ENCODE data around the gene ZC3H10. TPM values are rescaled to one million over a fixed set of nuclear protein-coding genes. Genes with fewer than 3 reads are reported as not detected.

The ZC3H10 gene
- total and polyA plus RNA-seq, 2 of the 13 experiments (the other 11 are each of a cell fraction or from before 2014, with no cell fraction given), result 0.70 to 2.3 TPM

- TF ChIP-seq ZNF280D (CRISPR knock-in tag; IDR thresholded peaks at IDR 0.05) (peak; percentile 68; the same call in 1 of the 2 replicates), MXI1 (IDR thresholded peaks at IDR 0.05; ENCODE audit: borderline replicate concordance, low read depth, low read length) (peak; percentile 61; the same call in 1 of the 3 replicates), ZMYM4 (CRISPR knock-in tag; IDR thresholded peaks at IDR 0.05) (peak; percentile 48), MEIS2 (CRISPR knock-in tag; IDR thresholded peaks at IDR 0.05) (peak; percentile 60; the same call in 1 of the 2 replicates), CREM (IDR thresholded peaks at IDR 0.05) (peak; percentile 19; the same call in 1 of the 2 replicates), CREM (CRISPR knock-in tag; IDR thresholded peaks at IDR 0.05) (no peak), KDM3A (CRISPR knock-in tag; IDR thresholded peaks at IDR 0.05; ENCODE audit: low read depth) (peak; percentile 73; the same call in 1 of the 2 replicates), TOE1 (CRISPR knock-in tag; IDR thresholded peaks at IDR 0.05) (no peak), ZNF256 (CRISPR knock-in tag; conservative IDR thresholded peaks at IDR 0.05) (no peak), ZFAT (CRISPR knock-in tag; conservative IDR thresholded peaks at IDR 0.05) (no peak), MXD4 (CRISPR knock-in tag; IDR thresholded peaks at IDR 0.05) (no peak; the same call in 1 of the 2 replicates), SALL1 (CRISPR knock-in tag; IDR thresholded peaks at IDR 0.05) (peak; percentile 59), MLX (CRISPR knock-in tag; IDR thresholded peaks at IDR 0.05) (peak; percentile 53), E2F1 (CRISPR knock-in tag; IDR thresholded peaks at IDR 0.05) (peak; percentile 79), ZNF703 (CRISPR knock-in tag; IDR thresholded peaks at IDR 0.05; ENCODE audit: borderline replicate concordance) (peak; percentile 11; the same call in 1 of the 2 replicates), TAF15 (IDR thresholded peaks at IDR 0.05; ENCODE audit: low read depth, low read length, poor library complexity, severe bottlenecking) (peak; percentile 76), ZNF782 (CRISPR knock-in tag; IDR thresholded peaks at IDR 0.05; ENCODE audit: borderline replicate concordance) (no peak), ZNF460 (CRISPR knock-in tag; IDR thresholded peaks at IDR 0.05; ENCODE audit: borderline replicate concordance) (no peak; the same call in 1 of the 2 replicates), TAF1 (CRISPR knock-in tag; IDR thresholded peaks at IDR 0.05) (peak; percentile 78)
- TF ChIP-seq, protein P1, sequence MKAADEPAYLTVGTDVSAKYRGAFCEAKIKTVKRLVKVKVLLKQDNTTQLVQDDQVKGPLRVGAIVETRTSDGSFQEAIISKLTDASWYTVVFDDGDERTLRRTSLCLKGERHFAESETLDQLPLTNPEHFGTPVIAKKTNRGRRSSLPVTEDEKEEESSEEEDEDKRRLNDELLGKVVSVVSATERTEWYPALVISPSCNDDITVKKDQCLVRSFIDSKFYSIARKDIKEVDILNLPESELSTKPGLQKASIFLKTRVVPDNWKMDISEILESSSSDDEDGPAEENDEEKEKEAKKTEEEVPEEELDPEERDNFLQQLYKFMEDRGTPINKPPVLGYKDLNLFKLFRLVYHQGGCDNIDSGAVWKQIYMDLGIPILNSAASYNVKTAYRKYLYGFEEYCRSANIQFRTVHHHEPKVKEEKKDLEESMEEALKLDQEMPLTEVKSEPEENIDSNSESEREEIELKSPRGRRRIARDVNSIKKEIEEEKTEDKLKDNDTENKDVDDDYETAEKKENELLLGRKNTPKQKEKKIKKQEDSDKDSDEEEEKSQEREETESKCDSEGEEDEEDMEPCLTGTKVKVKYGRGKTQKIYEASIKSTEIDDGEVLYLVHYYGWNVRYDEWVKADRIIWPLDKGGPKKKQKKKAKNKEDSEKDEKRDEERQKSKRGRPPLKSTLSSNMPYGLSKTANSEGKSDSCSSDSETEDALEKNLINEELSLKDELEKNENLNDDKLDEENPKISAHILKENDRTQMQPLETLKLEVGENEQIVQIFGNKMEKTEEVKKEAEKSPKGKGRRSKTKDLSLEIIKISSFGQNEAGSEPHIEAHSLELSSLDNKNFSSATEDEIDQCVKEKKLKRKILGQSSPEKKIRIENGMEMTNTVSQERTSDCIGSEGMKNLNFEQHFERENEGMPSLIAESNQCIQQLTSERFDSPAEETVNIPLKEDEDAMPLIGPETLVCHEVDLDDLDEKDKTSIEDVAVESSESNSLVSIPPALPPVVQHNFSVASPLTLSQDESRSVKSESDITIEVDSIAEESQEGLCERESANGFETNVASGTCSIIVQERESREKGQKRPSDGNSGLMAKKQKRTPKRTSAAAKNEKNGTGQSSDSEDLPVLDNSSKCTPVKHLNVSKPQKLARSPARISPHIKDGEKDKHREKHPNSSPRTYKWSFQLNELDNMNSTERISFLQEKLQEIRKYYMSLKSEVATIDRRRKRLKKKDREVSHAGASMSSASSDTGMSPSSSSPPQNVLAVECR (CRISPR knock-in tag; IDR thresholded peaks at IDR 0.05; ENCODE audit: borderline replicate concordance), result peak; percentile 45; the same call in 1 of the 2 replicates
Observed at GRCh38 chr12:56078931-56079722, 38.9 kb upstream of the ZC3H10 start (continued).

Data from HepG2 (cell line).